ENCODE results near the gene TSC22D2.

The TSC22D2 gene

GRCh38 chr3:150376001-150376848 is 31.9 kb upstream of the TSC22D2 start:
- Mint-ChIP-seq H3K4me1 (peaks cover 3% of the 10 kb centered on the region), H3K27me3 (no peaks in the 10 kb centered on the region), H3K27ac (no peak overlapping the region), H3K4me3 (no peak overlapping the region), H3K9me3 (no peaks in the 10 kb centered on the region), H3K36me3 (no peaks in the 10 kb centered on the region)
- no peak for DNase-seq
- CTCF ChIA-PET, result interaction anchor here (0.5 to 1.0 kb wide), 2 partner anchors 9 to 11 kb away, joined by 3 read pairs; no protein-coding TSS in a partner anchor

GRCh38 chr3:150377601-150378300 is 30.3 kb upstream of the TSC22D2 start:
- CTCF ChIA-PET, result no interaction called here
- DNase-seq, result no peak
- no peak overlapping the region for H3K4me3 Mint-ChIP-seq
- H3K27ac Mint-ChIP-seq, result no peak overlapping the region
- no peaks in the 10 kb centered on the region for H3K9me3 Mint-ChIP-seq
- peaks cover 7% of the 10 kb centered on the region for H3K4me1 Mint-ChIP-seq
- H3K27me3 Mint-ChIP-seq, result no peaks in the 10 kb centered on the region
- H3K36me3 Mint-ChIP-seq, result no peaks in the 10 kb centered on the region

- no peaks in the 10 kb centered on the region for H3K9me3 Mint-ChIP-seq
- H3K27ac Mint-ChIP-seq, result no peak overlapping the region
- peaks cover 7% of the 10 kb centered on the region for H3K4me1 Mint-ChIP-seq
- no peaks in the 10 kb centered on the region for H3K36me3 Mint-ChIP-seq
- H3K27me3 Mint-ChIP-seq, result no peaks in the 10 kb centered on the region
- CTCF ChIA-PET, result no interaction called here
- DNase-seq, result no peak
- H3K4me3 Mint-ChIP-seq, result no peak overlapping the region
These were observed 29.8 kb upstream of the TSC22D2 start for GRCh38 chr3:150378301-150378748.

DNA sequence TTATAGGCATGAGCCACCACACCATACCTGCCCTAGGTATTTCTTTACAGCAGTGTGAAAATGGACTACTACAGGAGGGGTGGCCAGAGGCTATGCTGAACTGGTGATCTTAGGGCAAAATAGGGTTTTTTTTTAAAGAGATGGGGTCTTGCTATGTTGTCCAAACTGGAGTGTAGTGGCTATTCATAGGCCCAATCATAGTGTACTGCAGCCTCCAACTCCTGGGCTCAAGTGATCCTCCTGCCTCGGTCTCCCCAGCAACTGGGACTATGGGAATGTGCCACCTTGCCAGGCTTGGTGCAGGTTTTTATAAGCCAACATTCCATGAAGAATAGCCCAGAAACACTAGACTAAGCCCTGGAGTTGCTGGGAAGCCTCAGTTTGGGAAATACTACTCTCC is 28.6 kb upstream of the TSC22D2 start:
- no peaks in the 10 kb centered on the region for H3K36me3 Mint-ChIP-seq
- no peak overlapping the region for H3K27ac Mint-ChIP-seq
- no peak for DNase-seq
- no peak overlapping the region for H3K4me3 Mint-ChIP-seq
- H3K9me3 Mint-ChIP-seq, result no peaks in the 10 kb centered on the region
- CTCF ChIA-PET, result no interaction called here
- no peaks in the 10 kb centered on the region for H3K27me3 Mint-ChIP-seq
- H3K4me1 Mint-ChIP-seq, result peaks cover 4% of the 10 kb centered on the region

- Mint-ChIP-seq H3K4me1 (peaks cover 18% of the 10 kb centered on the region), H3K27me3 (no peaks in the 10 kb centered on the region), H3K27ac (no peak overlapping the region), H3K9me3 (no peaks in the 10 kb centered on the region), H3K36me3 (no peaks in the 10 kb centered on the region), H3K4me3 (no peak overlapping the region)
- peak; percentile 51 for DNase-seq
- CTCF ChIA-PET, result interaction anchor here (0.6 to 1.3 kb wide), 3 partner anchors 16 to 89 kb away, joined by 3 to 6 read pairs (median 3); partner anchors contain the start of gene TSC22D2
These were observed 23.5 kb upstream of the TSC22D2 start for GRCh38 chr3:150384296-150385212.

- Mint-ChIP-seq H3K4me1 (peaks cover 18% of the 10 kb centered on the region), H3K36me3 (no peaks in the 10 kb centered on the region), H3K4me3 (no peak overlapping the region), H3K27me3 (no peaks in the 10 kb centered on the region), H3K27ac (peak overlapping the region; percentile 9), H3K9me3 (no peaks in the 10 kb centered on the region)
- DNase-seq, result peak; percentile 25
- CTCF ChIA-PET, result interaction anchor here (1.0 to 1.3 kb wide), 2 partner anchors 22 to 90 kb away, joined by 3 to 6 read pairs; partner anchors contain the start of gene TSC22D2
These were observed 22.5 kb upstream of the TSC22D2 start for GRCh38 chr3:150385296-150386242.

- Mint-ChIP-seq H3K9me3 (no peaks in the 10 kb centered on the region), H3K27ac (no peak overlapping the region), H3K36me3 (no peaks in the 10 kb centered on the region), H3K27me3 (peaks cover 5% of the 10 kb centered on the region), H3K4me3 (no peak overlapping the region), H3K4me1 (peaks cover 14% of the 10 kb centered on the region)
- CTCF ChIA-PET, result no interaction called here
- DNase-seq, result no peak
These were observed 19.3 kb upstream of the TSC22D2 start for GRCh38 chr3:150388498-150389418.

DNA sequence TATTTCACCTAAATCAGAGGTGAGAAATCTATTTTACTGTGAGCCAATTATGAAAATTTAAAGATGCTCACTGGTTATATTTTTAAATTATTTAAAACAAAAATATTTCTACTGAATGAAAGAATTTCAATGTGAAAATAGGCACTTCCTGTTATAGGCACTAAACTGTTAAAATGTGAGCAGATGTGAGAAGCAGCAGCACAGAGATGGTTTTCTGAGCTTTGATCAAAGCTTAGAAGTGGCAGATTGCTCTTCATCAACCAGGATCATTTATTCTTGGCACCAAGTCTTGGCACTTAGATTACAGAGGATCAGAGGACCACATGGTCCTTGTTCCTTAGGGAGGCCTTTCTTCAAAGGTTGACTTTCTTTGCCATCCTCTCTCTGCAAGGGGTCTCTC is 18.0 kb upstream of the TSC22D2 start:
- no peak for DNase-seq
- no peak overlapping the region for H3K27ac Mint-ChIP-seq
- H3K36me3 Mint-ChIP-seq, result no peaks in the 10 kb centered on the region
- CTCF ChIA-PET, result interaction anchor here (1.1 kb wide), 1 partner anchor 19 kb away, joined by 3 read pairs; no protein-coding TSS in a partner anchor
- H3K4me1 Mint-ChIP-seq, result peaks cover 7% of the 10 kb centered on the region
- no peak overlapping the region for H3K4me3 Mint-ChIP-seq
- peaks cover 8% of the 10 kb centered on the region for H3K27me3 Mint-ChIP-seq
- H3K9me3 Mint-ChIP-seq, result no peaks in the 10 kb centered on the region

GRCh38 chr3:150391161-150391560 is 16.9 kb upstream of the TSC22D2 start:
- Mint-ChIP-seq H3K36me3 (no peaks in the 10 kb centered on the region), H3K9me3 (no peaks in the 10 kb centered on the region), H3K4me1 (no peaks in the 10 kb centered on the region), H3K4me3 (no peak overlapping the region), H3K27me3 (peaks cover 11% of the 10 kb centered on the region), H3K27ac (no peak overlapping the region)
- no peak for DNase-seq
- CTCF ChIA-PET, result interaction anchor here (0.7 to 1.1 kb wide), 2 partner anchors 13 to 18 kb away, joined by 3 read pairs; no protein-coding TSS in a partner anchor

- Mint-ChIP-seq H3K9me3 (no peaks in the 10 kb centered on the region), H3K4me1 (no peaks in the 10 kb centered on the region), H3K36me3 (no peaks in the 10 kb centered on the region), H3K27me3 (peaks cover 11% of the 10 kb centered on the region), H3K27ac (no peak overlapping the region), H3K4me3 (no peak overlapping the region)
- CTCF ChIA-PET, result interaction anchor here (1.5 kb wide), 1 partner anchor 9 kb away, joined by 4 read pairs; no protein-coding TSS in a partner anchor
- no peak for DNase-seq
These were observed 14.4 kb upstream of the TSC22D2 start for GRCh38 chr3:150393745-150394144.

- H3K4me1 Mint-ChIP-seq, result no peaks in the 10 kb centered on the region
- H3K27me3 Mint-ChIP-seq, result peaks cover 15% of the 10 kb centered on the region
- CTCF ChIA-PET, result no interaction called here
- DNase-seq, result no peak
- no peaks in the 10 kb centered on the region for H3K9me3 Mint-ChIP-seq
- H3K27ac Mint-ChIP-seq, result no peak overlapping the region
- no peaks in the 10 kb centered on the region for H3K36me3 Mint-ChIP-seq
- no peak overlapping the region for H3K4me3 Mint-ChIP-seq
These were observed 13.5 kb upstream of the TSC22D2 start for GRCh38 chr3:150394606-150395005.

GRCh38 chr3:150396491-150396890 is 11.6 kb upstream of the TSC22D2 start:
- DNase-seq, result no peak
- Mint-ChIP-seq H3K36me3 (no peaks in the 10 kb centered on the region), H3K27me3 (peaks cover 15% of the 10 kb centered on the region), H3K4me3 (no peak overlapping the region), H3K9me3 (no peaks in the 10 kb centered on the region), H3K4me1 (no peaks in the 10 kb centered on the region), H3K27ac (no peak overlapping the region)
- CTCF ChIA-PET, result interaction anchor here (0.8 to 1.2 kb wide), 2 partner anchors 10 to 12 kb away, joined by 3 read pairs; no protein-coding TSS in a partner anchor

All from activated naive CD4-positive, alpha-beta T cell treated with anti-CD3 and anti-CD28 coated beads, Interleukin-2, amount 10 ng/mL, durations not matched to agents 7 days and 5 days (primary cell).